ENCODE measurements around the gene METTL25B.
A peak's percentile ranks its signal among the peaks of the same experiment; 100 is the strongest.

Gene METTL25B

DNA sequence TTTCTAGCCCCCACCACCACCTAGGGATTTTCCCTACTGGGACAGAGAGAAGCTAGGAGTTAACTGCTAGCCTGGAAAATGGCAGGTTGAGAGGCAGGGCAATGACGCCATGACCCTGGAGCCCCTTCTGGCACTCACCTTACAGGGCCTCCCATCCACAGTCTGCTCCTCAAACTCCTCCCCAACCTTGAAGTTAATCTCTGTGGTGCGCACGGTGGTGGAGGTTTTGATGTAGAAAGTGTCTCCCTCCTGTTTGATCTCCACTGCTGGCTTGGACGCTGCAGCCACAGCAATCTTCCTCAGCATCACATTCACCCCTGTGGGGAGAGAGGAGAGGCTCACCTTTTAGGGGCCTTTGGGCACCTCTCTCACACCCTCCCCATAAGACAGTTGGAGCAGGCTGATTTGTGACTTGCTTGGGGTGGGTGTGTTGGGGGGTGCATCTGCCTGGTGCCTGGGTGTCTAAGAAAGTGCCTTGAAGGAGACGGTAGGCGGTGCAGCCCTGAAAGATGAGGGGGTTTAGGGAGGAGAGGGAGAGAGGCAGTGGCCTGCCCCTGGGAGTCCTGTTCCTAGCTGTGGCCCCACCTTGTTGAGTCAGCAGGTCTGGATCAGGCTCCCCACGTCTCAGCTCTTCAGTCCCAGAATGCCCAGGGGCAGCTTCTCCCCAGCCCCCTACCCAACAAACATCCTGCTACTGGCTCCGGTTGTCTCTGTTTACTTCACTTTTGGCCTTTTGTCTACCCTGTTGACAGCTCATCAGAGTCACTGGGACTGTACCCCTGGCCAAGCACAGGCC, 27.3 kb upstream of the METTL25B start:
- DNase-seq (ENCODE audit: low read depth) = no peak

GRCh38 chr1:156703336-156703735, 24.9 kb upstream of the METTL25B start:
- DNase-seq (ENCODE audit: low read depth) = no peak

GRCh38 chr1:156703741-156704140, 24.5 kb upstream of the METTL25B start:
- DNase-seq (ENCODE audit: low read depth) = no peak

- no peak for DNase-seq (ENCODE audit: low read depth)
Measured at GRCh38 chr1:156704166-156704711, 24.0 kb upstream of the METTL25B start.

- no peak for DNase-seq (ENCODE audit: low read depth)
Measured at GRCh38 chr1:156704930-156705320, 23.3 kb upstream of the METTL25B start.

GRCh38 chr1:156705321-156705917, 22.9 kb upstream of the METTL25B start, which contains the start of gene CRABP2:
Gene CRABP2 (minus strand): TSS chr1:156705583. CDS start chr1:156705446, 137 bp downstream.
- no peak for DNase-seq (ENCODE audit: low read depth)

DNA sequence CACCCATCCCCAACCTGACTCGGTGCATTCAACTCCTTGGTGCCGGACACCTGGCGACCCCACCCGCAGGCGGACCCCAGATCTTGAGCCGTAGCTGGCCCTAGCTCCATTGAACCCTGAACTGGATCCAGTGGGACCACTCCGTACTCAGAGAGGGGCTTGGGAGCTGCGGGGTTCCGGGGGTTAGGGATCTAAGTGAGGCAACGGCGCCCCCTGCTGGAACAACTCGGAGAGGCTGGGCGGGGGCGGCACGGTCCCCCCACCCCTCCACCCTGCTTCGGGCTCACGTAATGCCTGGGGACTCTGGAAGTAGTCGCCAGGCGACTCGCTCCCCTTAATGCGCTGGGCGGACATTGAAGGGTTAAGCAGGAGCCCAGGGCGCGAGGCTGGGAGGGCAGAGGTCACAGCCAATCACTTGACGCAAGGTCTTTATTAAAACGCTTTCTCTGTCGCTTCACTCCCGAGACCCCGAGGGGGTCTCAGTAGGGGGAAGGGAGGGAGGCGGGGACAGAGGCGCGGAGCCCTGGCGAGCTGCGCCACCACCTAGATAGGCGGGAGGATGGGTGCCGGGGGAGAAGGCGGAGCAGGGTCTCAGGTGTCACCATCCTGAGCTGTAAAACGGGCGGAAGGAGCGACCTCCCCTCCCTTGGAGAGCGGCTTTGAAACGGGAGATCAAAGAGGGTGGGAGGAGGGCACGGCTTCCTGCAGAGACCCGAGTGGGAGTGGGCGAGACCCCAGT, 22.2 kb upstream of the METTL25B start:
- peak; percentile 47 for DNase-seq (ENCODE audit: low read depth)

DNA sequence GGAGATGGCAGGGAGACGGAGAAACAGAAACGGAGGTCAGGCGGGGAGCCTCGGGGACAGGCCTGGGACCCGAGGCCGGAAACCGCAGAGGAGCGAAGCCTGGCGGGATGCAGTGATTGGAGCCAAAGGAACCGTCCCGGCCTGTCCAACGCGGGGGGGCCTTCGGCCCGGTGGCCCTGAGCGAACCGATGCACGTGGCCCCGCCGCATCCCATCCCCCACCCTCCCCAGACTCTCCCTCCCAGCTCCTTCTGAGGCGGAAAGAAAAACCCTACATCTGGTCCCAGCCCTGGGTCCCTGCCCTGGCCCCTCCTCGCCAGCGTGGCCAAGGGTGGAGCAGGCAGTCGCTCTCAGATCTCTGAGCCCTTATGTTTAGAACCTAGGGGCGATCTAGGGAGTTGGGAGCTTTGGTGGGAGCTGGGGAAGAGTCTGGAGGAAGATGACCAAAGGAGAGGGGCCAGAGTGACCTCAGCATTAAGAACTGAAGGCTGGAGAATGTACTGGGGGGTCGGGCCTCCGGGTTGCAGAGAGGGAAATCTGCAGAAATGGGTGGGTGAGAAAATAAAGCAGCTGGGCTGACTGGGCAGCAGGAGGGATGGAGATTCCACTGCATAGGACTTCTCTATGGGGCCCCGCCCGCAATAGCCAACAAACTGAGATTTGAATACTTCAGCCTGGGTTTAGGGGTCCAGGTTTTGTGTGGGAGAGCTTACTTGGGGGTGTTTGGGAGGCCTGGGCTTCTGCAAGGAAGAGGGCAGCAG, 21.4 kb upstream of the METTL25B start:
- no peak for DNase-seq (ENCODE audit: low read depth)

DNA sequence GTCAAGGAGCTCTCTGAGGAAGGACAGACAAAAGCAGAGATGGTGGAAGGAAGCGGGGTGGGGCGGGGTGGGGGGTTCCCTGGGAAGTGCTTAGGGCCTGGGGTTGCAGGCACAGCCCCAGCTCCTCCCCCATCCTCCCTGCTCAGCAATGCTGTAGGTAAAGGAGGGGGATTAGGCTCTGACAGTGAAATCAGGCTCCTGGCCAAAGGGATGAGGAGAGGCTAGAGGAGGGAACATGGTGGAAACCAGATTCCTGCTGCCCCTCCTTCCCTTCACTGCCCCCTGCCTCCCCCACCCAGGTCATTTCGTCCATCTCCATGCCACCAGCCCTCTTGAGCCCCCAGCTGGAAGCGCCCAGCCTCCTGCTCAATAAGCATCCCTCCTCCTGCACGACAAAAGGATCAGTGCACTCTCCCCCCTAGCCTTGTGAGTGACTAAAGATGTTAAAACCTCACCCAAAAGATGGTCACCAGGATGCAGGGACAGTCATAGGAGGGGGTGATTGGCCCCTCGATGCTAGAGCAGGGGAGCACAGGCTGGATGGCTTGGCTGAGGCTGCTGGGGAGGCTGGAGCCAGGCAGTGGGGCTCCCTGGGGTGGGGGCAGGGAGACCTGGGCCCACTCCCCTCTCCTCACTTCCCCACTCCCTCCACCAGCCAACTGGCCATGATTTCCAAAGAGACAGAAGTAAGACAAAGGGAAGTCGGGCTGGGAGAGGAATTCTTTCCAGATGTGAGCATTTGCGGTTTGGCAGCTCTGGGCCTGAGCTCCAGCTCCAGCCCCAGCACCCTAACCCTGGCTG, 20.7 kb upstream of the METTL25B start:
- no peak for DNase-seq (ENCODE audit: low read depth)

DNA sequence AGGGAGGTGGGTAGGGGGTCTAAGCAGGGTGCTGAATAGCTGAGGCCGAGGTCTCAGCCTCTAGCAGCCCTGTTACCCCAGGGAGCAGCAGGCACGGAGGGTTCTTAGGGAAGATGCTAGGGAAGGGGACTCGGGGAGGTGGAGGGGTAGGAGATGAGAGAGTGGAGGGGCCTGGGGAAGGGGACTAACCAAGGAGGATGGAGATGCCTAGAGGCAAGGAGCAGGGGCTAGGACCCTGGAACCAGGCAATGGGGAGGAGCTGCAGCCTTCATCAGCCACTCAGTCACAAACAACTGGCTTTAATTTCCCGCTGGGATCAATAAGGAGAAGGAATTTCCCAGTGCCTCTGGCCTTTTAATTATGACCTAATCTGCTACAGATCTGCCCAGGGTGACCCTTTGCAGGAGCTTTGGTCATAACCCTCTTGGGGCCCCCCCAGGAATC, 20.0 kb upstream of the METTL25B start:
- DNase-seq (ENCODE audit: low read depth) = no peak

- DNase-seq (ENCODE audit: low read depth) = no peak
Measured at GRCh38 chr1:156709031-156709430, 19.2 kb upstream of the METTL25B start.

- no peak for DNase-seq (ENCODE audit: low read depth)
Measured at GRCh38 chr1:156709757-156710489, 18.3 kb upstream of the METTL25B start.

DNA sequence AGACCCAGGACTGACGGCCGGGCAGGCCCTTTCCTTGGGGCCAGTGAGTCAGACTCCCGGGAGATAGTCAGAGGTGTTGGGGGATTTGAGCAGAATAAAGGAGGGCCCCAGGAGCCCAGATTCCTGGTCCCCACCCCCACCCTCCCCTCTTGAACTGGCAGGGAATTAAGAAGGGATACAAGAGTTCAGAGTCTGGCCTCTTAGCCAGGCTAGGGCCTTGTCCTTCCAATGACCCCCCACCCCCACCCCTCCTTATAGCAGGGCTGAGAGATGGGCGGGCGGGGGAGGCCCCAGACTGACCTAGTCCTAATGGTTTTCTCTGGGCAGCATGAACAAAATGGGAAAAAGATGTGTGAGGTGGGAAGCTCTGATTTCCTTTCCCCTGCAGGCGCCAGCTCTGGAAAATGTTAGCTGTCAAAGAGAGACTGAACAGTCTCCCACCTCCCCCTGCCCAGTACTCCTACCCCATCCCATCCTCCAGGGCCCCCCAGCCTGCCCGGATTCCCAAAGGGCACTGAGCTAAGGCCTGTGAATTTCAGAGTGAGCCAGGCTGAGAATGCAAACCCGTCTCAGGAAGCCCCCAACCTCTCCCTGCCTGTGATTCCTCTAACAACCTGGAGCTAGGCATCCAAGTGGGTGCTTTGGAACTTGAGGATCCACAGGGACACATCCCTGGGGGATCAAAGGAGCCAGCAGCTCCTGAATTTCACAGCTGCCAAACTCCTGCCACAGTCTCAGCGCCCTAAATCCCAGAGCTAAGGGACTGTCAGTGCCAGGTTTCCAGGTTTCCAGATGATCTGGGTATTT, 17.1 kb upstream of the METTL25B start:
- DNase-seq (ENCODE audit: low read depth) = no peak

DNA sequence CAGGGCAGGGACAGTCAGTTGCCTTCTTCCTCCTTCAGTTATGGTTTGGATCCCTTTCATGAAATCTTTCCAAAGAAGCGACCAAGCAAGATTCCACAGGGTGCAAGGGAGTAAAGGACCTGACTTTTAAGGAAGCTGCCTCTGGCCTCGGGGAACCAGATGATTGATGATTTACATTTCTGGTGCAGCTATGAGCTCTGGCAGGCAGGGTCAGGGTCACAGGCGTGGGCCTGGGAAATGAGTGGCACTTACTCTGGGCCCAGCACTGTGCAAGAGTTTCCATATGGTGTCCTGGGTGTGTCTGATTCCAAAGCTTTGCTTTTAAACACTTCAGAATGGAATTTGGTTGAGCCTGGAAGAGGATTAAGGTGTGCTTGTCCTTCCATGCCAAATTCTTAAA, 15.6 kb upstream of the METTL25B start:
- DNase-seq (ENCODE audit: low read depth) = no peak

- DNase-seq (ENCODE audit: low read depth) = no peak
Measured at GRCh38 chr1:156714830-156715229, 13.4 kb upstream of the METTL25B start.

DNA sequence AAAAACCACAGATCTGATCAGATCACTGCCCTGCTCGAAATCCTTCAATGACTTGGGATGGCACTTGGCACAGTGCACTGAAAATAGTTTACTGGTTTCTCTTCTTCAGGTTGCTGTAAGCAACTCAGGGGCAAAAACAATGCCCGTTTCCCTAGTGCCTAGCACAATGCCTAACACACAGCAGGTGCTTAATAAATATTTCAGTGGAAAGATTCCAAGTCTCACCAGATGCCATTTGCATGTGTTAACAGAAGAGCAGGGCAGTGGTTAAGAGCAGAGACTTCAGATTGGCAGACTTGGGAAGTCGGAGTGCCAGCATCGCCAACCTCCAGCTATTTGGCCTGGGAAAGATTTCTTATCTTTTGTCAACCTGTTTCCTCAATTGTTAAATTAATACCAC, 10.9 kb upstream of the METTL25B start:
- DNase-seq (ENCODE audit: low read depth) = no peak

DNA sequence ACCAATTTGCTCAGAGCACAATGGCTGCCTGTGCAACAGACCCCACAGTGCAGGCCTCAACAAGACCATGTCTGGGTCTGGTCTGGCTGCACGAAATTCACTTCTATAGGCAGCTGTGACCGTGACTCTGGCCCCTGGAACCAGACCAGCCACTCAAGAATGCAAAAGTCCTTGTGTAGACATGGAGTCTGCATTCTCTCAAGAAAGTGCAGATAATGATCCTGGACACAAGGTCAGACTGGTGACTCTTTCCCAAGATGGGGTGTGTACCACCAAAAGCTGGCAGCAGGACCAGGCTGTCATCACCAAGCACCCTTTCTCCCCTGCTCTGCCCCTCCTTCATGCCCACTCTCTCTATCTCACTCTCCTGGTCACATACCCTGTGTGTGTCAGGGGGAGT, 7.1 kb upstream of the METTL25B start:
- DNase-seq (ENCODE audit: low read depth) = no peak

DNA sequence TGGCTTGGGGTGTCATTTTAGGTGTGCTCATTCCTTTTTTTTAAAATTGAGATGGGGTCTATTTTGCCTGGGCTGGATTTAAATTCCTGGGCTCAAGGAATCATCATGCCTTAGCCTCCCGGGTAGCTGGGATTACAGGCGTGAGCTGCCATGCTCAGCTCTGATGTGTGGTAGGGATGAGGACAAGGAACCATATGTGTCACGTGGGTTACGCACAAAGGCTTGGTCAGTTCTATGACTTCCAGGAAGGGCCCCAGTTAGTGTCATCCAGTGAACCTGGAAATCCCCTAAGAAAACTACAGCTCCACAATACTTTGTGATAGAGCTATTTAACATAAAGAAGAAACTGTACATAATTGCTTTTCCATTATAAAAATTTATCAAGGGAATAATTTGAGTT, 6.7 kb upstream of the METTL25B start:
- no peak for DNase-seq (ENCODE audit: low read depth)

DNA sequence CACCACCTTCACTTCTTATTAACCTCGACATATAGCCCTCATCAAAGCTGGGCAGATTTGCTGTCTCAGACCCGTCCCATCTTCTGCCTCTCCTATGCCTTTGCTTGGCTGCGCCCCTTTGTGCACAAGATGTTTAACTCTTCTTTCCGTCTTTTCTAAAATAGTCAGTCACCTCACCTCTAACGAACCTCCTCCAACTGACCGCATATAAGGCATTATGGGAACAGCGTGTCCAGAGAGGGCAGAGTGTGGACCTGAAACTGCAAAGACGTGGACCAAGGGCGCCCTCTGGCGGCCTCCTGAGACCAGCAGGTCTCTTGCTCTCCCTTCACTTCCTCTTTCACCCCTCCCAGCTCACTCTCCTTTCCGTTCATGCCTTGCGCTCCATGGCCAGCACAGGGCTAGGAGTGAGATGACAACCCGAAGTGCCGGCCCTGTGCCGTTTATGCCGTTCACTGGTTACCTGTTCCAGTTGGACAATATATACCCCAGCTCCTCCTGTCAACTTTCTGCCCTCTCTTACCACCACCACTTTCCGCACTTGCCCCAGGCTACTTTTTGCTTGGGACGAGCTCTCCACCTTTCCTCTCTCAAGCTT, 2.5 kb upstream of the METTL25B start:
- peak; percentile 72 for DNase-seq (ENCODE audit: low read depth)

Measured in stimulated activated CD8-positive, alpha-beta memory T cell treated with anti-CD3 and anti-CD28 coated beads, Interleukin-12 subunit alpha, Interleukin-12 subunit beta, amount 100 ng/mL, for 1 hour (primary cell).